HepG2 (cell line): ENCODE data around the gene PLCL2.

ENCODE experiments used
- CREB1 ChIP-seq, 2 experiments: fragments of 450-650 bp in 1 of 2; IDR thresholded peaks; 2 replicates each; pipeline ENCODE4 v1.6.1; 2016 to 2017; ENCODE audit warnings: control low read depth in 1 of 2, mild to moderate bottlenecking in 1 of 2, missing compliant biosample characterization in 1 of 2, missing genetic modification characterization in 1 of 2
- ELF1 ChIP-seq: sonication (generic); formaldehyde crosslinking; IDR thresholded peaks from 2 replicates; pipeline ENCODE4 v1.4.0; 2020; ENCODE audit warnings: missing genetic modification reagents
- EZH2 ChIP-seq: conservative IDR thresholded peaks from 2 replicates; pipeline ENCODE4 v1.6.1; 2012; ENCODE audit warnings: mild to moderate bottlenecking, low read depth, low read length, moderate library complexity
- POLR2A ChIP-seq, 2 experiments: IDR thresholded peaks; 2 replicates each; pipeline ENCODE4 v1.6.1; 2011; ENCODE audit warnings: low read depth in 2 of 2, low read length in 2 of 2, mild to moderate bottlenecking in 1 of 2, moderate library complexity in 1 of 2; ENCODE audit not compliant: insufficient read depth in 1 of 2
- SMARCC2 ChIP-seq: fragments of 450-650 bp; IDR thresholded peaks from 2 replicates; pipeline ENCODE4 v1.6.1; 2017; ENCODE audit warnings: antibody characterized with exemption, mild to moderate bottlenecking
- TAF1 ChIP-seq: sonication (generic); formaldehyde crosslinking; IDR thresholded peaks from 2 replicates; pipeline ENCODE4 v1.4.0; 2020; ENCODE audit warnings: missing genetic modification reagents
- TEAD3 ChIP-seq: optimal IDR thresholded peaks from 2 replicates; pipeline ENCODE3; 2016; ENCODE audit warnings: borderline replicate concordance
- ZBTB8A ChIP-seq: sonication (generic); formaldehyde crosslinking; IDR thresholded peaks from 2 replicates; pipeline ENCODE4 v1.4.0; 2020; ENCODE audit warnings: mild to moderate bottlenecking, low read depth, missing genetic modification reagents, borderline replicate concordance
- ZNF121 ChIP-seq: sonication (generic); formaldehyde crosslinking; IDR thresholded peaks from 2 replicates; pipeline ENCODE4 v1.5.0; 2020; ENCODE audit warnings: mild to moderate bottlenecking, missing genetic modification reagents
- ZNF607 ChIP-seq: sonication (generic); formaldehyde crosslinking; IDR thresholded peaks from 2 replicates; pipeline ENCODE4 v1.5.1; 2020; ENCODE audit warnings: missing genetic modification reagents, mild to moderate bottlenecking, borderline replicate concordance
- ZSCAN29 ChIP-seq: sonication (generic); formaldehyde crosslinking; conservative IDR thresholded peaks from 2 replicates; pipeline ENCODE4 v1.4.0; 2020; ENCODE audit warnings: mild to moderate bottlenecking, missing genetic modification reagents
- TF ChIP-seq, protein P1 (sequence below): sonication (generic); formaldehyde crosslinking; IDR thresholded peaks from 2 replicates; pipeline ENCODE4 v1.5.0; 2020; ENCODE audit warnings: mild to moderate bottlenecking, missing genetic modification reagents, moderate library complexity
- TF ChIP-seq, protein P2 (sequence below): sonication (generic); formaldehyde crosslinking; IDR thresholded peaks from 2 replicates; pipeline ENCODE4 v1.8.1; 2023; ENCODE audit warnings: missing genetic modification reagents, inconsistent platforms, borderline replicate concordance
- TF ChIP-seq, protein P3 (sequence below), 2 experiments: sonication (generic) in 1 of 2; formaldehyde crosslinking in 1 of 2; IDR thresholded peaks; 2 replicates each; pipeline versions ENCODE4 v1.4.0 to v1.6.1; 2016 to 2020; ENCODE audit warnings: borderline replicate concordance in 1 of 2, low read depth in 1 of 2, mild to moderate bottlenecking in 1 of 2, missing genetic modification reagents in 1 of 2

DNA sequence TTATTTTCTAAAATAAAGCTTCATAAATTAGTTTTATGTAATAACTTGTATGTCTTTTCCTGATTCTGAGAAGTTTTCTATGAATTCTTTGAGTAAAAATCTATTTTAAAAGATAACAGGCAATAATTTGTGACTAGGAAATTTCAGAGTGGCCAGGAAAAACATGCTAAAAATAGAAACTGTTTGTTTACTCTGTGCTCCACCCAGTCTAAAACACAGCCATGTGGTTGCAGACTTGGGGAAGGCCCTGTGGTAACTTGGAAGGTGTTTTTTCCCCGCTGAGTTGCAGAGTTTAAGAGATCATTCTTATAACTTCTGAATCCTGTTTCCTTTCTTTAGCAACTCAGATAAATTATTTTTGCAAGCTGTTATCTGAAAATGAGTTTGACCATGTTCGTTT, 21.9 kb downstream of the PLCL2 start:
- TF ChIP-seq SMARCC2 (no peak), ZSCAN29 (no peak), ZNF607 (no peak), CREB1 (IDR thresholded peaks at IDR 0.05) (no peak), CREB1 (CRISPR knock-in tag; IDR thresholded peaks at IDR 0.05) (no peak), TEAD3 (no peak), ZBTB8A (CRISPR knock-in tag) (no peak), TAF1 (no peak), EZH2 (no peak), ELF1 (CRISPR knock-in tag) (no peak), ZNF121 (CRISPR knock-in tag) (no peak), POLR2A (IDR thresholded peaks at IDR 0.05; ENCODE audit: insufficient read depth in 1 of 2, low read depth in 2 of 2, low read length in 2 of 2) (no peak)
- TF ChIP-seq, protein P1, sequence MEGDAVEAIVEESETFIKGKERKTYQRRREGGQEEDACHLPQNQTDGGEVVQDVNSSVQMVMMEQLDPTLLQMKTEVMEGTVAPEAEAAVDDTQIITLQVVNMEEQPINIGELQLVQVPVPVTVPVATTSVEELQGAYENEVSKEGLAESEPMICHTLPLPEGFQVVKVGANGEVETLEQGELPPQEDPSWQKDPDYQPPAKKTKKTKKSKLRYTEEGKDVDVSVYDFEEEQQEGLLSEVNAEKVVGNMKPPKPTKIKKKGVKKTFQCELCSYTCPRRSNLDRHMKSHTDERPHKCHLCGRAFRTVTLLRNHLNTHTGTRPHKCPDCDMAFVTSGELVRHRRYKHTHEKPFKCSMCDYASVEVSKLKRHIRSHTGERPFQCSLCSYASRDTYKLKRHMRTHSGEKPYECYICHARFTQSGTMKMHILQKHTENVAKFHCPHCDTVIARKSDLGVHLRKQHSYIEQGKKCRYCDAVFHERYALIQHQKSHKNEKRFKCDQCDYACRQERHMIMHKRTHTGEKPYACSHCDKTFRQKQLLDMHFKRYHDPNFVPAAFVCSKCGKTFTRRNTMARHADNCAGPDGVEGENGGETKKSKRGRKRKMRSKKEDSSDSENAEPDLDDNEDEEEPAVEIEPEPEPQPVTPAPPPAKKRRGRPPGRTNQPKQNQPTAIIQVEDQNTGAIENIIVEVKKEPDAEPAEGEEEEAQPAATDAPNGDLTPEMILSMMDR (CRISPR knock-in tag) = no peak
- TF ChIP-seq, protein P2, sequence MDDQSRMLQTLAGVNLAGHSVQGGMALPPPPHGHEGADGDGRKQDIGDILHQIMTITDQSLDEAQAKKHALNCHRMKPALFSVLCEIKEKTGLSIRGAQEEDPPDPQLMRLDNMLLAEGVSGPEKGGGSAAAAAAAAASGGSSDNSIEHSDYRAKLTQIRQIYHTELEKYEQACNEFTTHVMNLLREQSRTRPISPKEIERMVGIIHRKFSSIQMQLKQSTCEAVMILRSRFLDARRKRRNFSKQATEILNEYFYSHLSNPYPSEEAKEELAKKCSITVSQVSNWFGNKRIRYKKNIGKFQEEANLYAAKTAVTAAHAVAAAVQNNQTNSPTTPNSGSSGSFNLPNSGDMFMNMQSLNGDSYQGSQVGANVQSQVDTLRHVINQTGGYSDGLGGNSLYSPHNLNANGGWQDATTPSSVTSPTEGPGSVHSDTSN (CRISPR knock-in tag) = no peak
- TF ChIP-seq, protein P3, sequence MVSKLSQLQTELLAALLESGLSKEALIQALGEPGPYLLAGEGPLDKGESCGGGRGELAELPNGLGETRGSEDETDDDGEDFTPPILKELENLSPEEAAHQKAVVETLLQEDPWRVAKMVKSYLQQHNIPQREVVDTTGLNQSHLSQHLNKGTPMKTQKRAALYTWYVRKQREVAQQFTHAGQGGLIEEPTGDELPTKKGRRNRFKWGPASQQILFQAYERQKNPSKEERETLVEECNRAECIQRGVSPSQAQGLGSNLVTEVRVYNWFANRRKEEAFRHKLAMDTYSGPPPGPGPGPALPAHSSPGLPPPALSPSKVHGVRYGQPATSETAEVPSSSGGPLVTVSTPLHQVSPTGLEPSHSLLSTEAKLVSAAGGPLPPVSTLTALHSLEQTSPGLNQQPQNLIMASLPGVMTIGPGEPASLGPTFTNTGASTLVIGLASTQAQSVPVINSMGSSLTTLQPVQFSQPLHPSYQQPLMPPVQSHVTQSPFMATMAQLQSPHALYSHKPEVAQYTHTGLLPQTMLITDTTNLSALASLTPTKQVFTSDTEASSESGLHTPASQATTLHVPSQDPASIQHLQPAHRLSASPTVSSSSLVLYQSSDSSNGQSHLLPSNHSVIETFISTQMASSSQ (IDR thresholded peaks at IDR 0.05; ENCODE audit: low read depth) = no peak
- TF ChIP-seq, protein P3 (CRISPR knock-in tag; IDR thresholded peaks at IDR 0.05; ENCODE audit: borderline replicate concordance) = no peak
